ENCODE data around the gene FBF1.

GRCh38 chr17:75901727-75902126, 39.1 kb downstream of the FBF1 start:
- TF ChIP-seq, protein P1, sequence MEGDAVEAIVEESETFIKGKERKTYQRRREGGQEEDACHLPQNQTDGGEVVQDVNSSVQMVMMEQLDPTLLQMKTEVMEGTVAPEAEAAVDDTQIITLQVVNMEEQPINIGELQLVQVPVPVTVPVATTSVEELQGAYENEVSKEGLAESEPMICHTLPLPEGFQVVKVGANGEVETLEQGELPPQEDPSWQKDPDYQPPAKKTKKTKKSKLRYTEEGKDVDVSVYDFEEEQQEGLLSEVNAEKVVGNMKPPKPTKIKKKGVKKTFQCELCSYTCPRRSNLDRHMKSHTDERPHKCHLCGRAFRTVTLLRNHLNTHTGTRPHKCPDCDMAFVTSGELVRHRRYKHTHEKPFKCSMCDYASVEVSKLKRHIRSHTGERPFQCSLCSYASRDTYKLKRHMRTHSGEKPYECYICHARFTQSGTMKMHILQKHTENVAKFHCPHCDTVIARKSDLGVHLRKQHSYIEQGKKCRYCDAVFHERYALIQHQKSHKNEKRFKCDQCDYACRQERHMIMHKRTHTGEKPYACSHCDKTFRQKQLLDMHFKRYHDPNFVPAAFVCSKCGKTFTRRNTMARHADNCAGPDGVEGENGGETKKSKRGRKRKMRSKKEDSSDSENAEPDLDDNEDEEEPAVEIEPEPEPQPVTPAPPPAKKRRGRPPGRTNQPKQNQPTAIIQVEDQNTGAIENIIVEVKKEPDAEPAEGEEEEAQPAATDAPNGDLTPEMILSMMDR (IDR thresholded peaks at IDR 0.05) = no peak
- TF ChIP-seq POLR2A (IDR thresholded peaks at IDR 0.05) = no peak
